Measurements from ENCODE around the gene DTX3. TPM values are rescaled to one million over a fixed set of nuclear protein-coding genes. Genes with fewer than 3 reads are reported as not detected.
"Not testable (repeated sequence)": the region's sequence is repeated elsewhere in the genome, so short reads cannot be mapped to it uniquely, and the experiment has no call there.

The DTX3 gene
- total RNA-seq, 1 experiment from 2014 or later = 67.5 TPM

- no peak overlapping the region for H3K4ac ChIP-seq (ENCODE audit: low read depth, low read length)
- peaks cover under 1% of the 10 kb centered on the region for H3K79me1 ChIP-seq (ENCODE audit: insufficient read depth, low read depth, low read length, poor library complexity, severe bottlenecking)
- no CpG with 5 or more reads among the region's 3 CpGs for WGBS (ENCODE audit: extremely low coverage, insufficient read length, low lambda C conversion rate)
These were observed 17.7 kb upstream of the DTX3 start for GRCh38 chr12:57586832-57587429.

DNA sequence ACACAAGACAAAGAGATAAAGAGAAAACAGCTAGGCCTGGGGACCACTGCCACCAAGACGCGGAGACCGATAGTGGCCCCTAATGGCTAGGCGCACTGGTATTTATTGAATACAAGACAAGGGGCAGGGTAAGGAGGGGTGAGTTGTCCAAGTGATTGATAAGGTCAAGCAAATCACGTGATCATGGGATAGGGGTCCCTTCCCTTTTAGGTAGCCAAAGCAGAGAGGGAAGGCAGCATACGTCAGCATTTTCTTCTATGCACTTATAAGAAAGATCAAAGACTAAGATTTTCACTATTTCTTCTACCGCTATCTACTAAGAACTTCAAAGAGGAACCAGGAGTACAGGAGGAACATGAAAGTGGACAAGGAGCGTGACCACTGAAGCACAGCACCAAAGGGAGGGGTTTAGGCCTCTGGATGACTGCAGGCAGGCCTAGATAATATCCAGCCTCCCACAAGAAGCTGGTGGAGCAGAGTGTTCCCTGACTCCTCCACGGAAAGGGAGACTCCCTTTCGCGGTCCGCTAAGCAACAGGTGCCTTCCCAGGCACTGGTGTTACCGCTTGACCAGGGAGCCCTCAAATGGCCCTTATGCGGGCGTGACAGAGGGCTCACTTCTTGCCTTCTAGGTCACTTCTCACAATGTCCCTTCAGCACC is 15.5 kb upstream of the DTX3 start:
- H3K23ac ChIP-seq (ENCODE audit: insufficient read length, low read depth, low read length); H3K9me3 Mint-ChIP-seq; H2BK12ac ChIP-seq (ENCODE audit: insufficient read length, low read depth, low read length); H3T11ph ChIP-seq (ENCODE audit: low read length); H3K79me1 ChIP-seq (ENCODE audit: insufficient read depth, low read depth, low read length, poor library complexity, severe bottlenecking); H3K14ac ChIP-seq (ENCODE audit: insufficient read depth, low read length); H3K4ac ChIP-seq (ENCODE audit: low read depth, low read length); H3K79me2 ChIP-seq (ENCODE audit: insufficient read depth, low read length); H4K8ac ChIP-seq (replicated peaks; ENCODE audit: insufficient read length, low read depth, low read length); H2BK120ac ChIP-seq (ENCODE audit: low read depth, low read length, poor library complexity, severe bottlenecking); H3K4me1 ChIP-seq (ENCODE audit: insufficient read depth, low read length); H4K91ac ChIP-seq (ENCODE audit: insufficient read length, low read depth, low read length); H4K20me1 ChIP-seq (ENCODE audit: control insufficient read depth, insufficient read depth, insufficient read length); H3K18ac ChIP-seq (ENCODE audit: insufficient read length, low read depth, low read length); H3K9me3 ChIP-seq (ENCODE audit: control insufficient read depth, low read depth, low read length); H3K4me2 ChIP-seq (ENCODE audit: insufficient read depth, insufficient read length, low read length); H3K27me3 ChIP-seq (ENCODE audit: insufficient read depth, low read length); H2BK20ac ChIP-seq (ENCODE audit: low read depth, low read length, poor library complexity, severe bottlenecking); H3K9ac ChIP-seq (ENCODE audit: extremely low read depth, insufficient read length, low read length); H3K27me3 Mint-ChIP-seq (ENCODE audit: low read depth); H3K27ac Mint-ChIP-seq; H2BK15ac ChIP-seq (ENCODE audit: low read depth, low read length); H3K27ac ChIP-seq (ENCODE audit: insufficient read length, low read depth, low read length); H2BK5ac ChIP-seq (ENCODE audit: insufficient read length, low read length); H3K56ac ChIP-seq (ENCODE audit: insufficient read length, low read depth, low read length); H2AK5ac ChIP-seq (ENCODE audit: insufficient read length, low read length); H2AFZ ChIP-seq (ENCODE audit: low read length); DNase-seq; H4K5ac ChIP-seq (ENCODE audit: insufficient read length, low read depth, low read length); H3K4me3 Mint-ChIP-seq: not testable (repeated sequence)
- Mint-ChIP-seq H3K4me1 (peaks cover 15 to 20% of the 10 kb centered on the region in 2 experiments), H3K36me3 (ENCODE audit: insufficient read depth in 1 of 3, low read depth in 3 of 3) (peaks cover 3 to 13% (median 12%) of the 10 kb centered on the region in 3 experiments; a peak in 6 of 7 replicates)
- H3K23me2 ChIP-seq (ENCODE audit: insufficient read length, low read depth, low read length, poor library complexity, severe bottlenecking) = peaks cover 16% of the 10 kb centered on the region
- WGBS (ENCODE audit: extremely low coverage, insufficient read length, low lambda C conversion rate) = no CpG with 5 or more reads among the region's 15 CpGs

More at GRCh38 chr12:57586832-57587429, 17.7 kb upstream of the DTX3 start:
- TF ChIP-seq, protein P1, sequence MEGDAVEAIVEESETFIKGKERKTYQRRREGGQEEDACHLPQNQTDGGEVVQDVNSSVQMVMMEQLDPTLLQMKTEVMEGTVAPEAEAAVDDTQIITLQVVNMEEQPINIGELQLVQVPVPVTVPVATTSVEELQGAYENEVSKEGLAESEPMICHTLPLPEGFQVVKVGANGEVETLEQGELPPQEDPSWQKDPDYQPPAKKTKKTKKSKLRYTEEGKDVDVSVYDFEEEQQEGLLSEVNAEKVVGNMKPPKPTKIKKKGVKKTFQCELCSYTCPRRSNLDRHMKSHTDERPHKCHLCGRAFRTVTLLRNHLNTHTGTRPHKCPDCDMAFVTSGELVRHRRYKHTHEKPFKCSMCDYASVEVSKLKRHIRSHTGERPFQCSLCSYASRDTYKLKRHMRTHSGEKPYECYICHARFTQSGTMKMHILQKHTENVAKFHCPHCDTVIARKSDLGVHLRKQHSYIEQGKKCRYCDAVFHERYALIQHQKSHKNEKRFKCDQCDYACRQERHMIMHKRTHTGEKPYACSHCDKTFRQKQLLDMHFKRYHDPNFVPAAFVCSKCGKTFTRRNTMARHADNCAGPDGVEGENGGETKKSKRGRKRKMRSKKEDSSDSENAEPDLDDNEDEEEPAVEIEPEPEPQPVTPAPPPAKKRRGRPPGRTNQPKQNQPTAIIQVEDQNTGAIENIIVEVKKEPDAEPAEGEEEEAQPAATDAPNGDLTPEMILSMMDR (conservative IDR thresholded peaks at IDR 0.05) = no peak
- no peak overlapping the region for H3K4me2 ChIP-seq (ENCODE audit: insufficient read depth, insufficient read length, low read length)
- H4K20me1 ChIP-seq (ENCODE audit: control insufficient read depth, insufficient read depth, insufficient read length) = no peaks in the 10 kb centered on the region
- no peaks in the 10 kb centered on the region for H3K27me3 Mint-ChIP-seq (ENCODE audit: low read depth)
- H3K23ac ChIP-seq (ENCODE audit: insufficient read length, low read depth, low read length) = no peak overlapping the region
- H2BK20ac ChIP-seq (ENCODE audit: low read depth, low read length, poor library complexity, severe bottlenecking) = no peak overlapping the region
- no peak for DNase-seq
- H3K79me2 ChIP-seq (ENCODE audit: insufficient read depth, low read length) = peaks cover under 1% of the 10 kb centered on the region; the same call in 1 of the 2 replicates
- no peaks in the 10 kb centered on the region for H3K9me3 Mint-ChIP-seq
- H3K27ac ChIP-seq (ENCODE audit: insufficient read length, low read depth, low read length) = no peak overlapping the region
- no peak overlapping the region for H2BK5ac ChIP-seq (ENCODE audit: insufficient read length, low read length)
- H3K27me3 ChIP-seq (ENCODE audit: insufficient read depth, low read length) = no peaks in the 10 kb centered on the region
- no peaks in the 10 kb centered on the region for H3K9me3 ChIP-seq (ENCODE audit: control insufficient read depth, low read depth, low read length)
- no peak overlapping the region for H3T11ph ChIP-seq (ENCODE audit: low read length)
- no peak overlapping the region for H2AFZ ChIP-seq (ENCODE audit: low read length)
- peaks cover 4 to 18% (median 14%) of the 10 kb centered on the region in 3 experiments; a peak in 6 of 7 replicates for H3K36me3 Mint-ChIP-seq (ENCODE audit: insufficient read depth in 1 of 3, low read depth in 3 of 3)
- no peak overlapping the region for H4K91ac ChIP-seq (ENCODE audit: insufficient read length, low read depth, low read length)
- H3K56ac ChIP-seq (ENCODE audit: insufficient read length, low read depth, low read length) = no peak overlapping the region
- no peak overlapping the region for H4K5ac ChIP-seq (ENCODE audit: insufficient read length, low read depth, low read length)
- no peak overlapping the region for H2BK12ac ChIP-seq (ENCODE audit: insufficient read length, low read depth, low read length)
- H3K4me1 ChIP-seq (ENCODE audit: insufficient read depth, low read length) = peaks cover 3% of the 10 kb centered on the region; the same call in 1 of the 2 replicates
- H3K9ac ChIP-seq (ENCODE audit: extremely low read depth, insufficient read length, low read length) = no peak overlapping the region
- no peak overlapping the region for H3K14ac ChIP-seq (ENCODE audit: insufficient read depth, low read length)
- H3K4me3 Mint-ChIP-seq = no peak overlapping the region
- H2BK15ac ChIP-seq (ENCODE audit: low read depth, low read length) = no peak overlapping the region
- no peak overlapping the region for H2BK120ac ChIP-seq (ENCODE audit: low read depth, low read length, poor library complexity, severe bottlenecking)
- peaks cover 13% of the 10 kb centered on the region for H3K23me2 ChIP-seq (ENCODE audit: insufficient read length, low read depth, low read length, poor library complexity, severe bottlenecking)
- no peak overlapping the region for H3K27ac Mint-ChIP-seq
- H3K18ac ChIP-seq (ENCODE audit: insufficient read length, low read depth, low read length) = no peak overlapping the region
- no peak overlapping the region for H2AK5ac ChIP-seq (ENCODE audit: insufficient read length, low read length)
- no peak overlapping the region for H4K8ac ChIP-seq (replicated peaks; ENCODE audit: insufficient read length, low read depth, low read length)
- peaks cover 8 to 13% of the 10 kb centered on the region in 2 experiments for H3K4me1 Mint-ChIP-seq
